ENCODE data around the gene KRTAP4-5.
"Not testable (repeated sequence)": the region's sequence is repeated elsewhere in the genome, so short reads cannot be mapped to it uniquely, and the experiment has no call there.

KRTAP4-5 gene

GRCh38 chr17:41127371-41127770 lies 22.3 kb downstream of the KRTAP4-5 start:
- 88 to 100% methylated on average over 1 of the region's 1 CpG for WGBS, 2 experiments
- Histone ChIP-seq H3K4me3 (ENCODE audit: insufficient read depth, low read depth, low read length) (no peak overlapping the region), H3K27ac (ENCODE audit: insufficient read depth, low read depth, low read length, poor library complexity, severe bottlenecking) (no peak overlapping the region), H3K4me1 (ENCODE audit: control insufficient read depth, insufficient read depth, low read length) (no peaks in the 10 kb centered on the region), H3K36me3 (ENCODE audit: control insufficient read depth, insufficient read depth, low read length) (no peaks in the 10 kb centered on the region), H3K27me3 (ENCODE audit: control insufficient read depth, insufficient read depth, low read length, poor library complexity, severe bottlenecking) (no peaks in the 10 kb centered on the region), H3K9me3 (ENCODE audit: control insufficient read depth, low read length) (no peaks in the 10 kb centered on the region)

GRCh38 chr17:41126412-41126811 lies 23.2 kb downstream of the KRTAP4-5 start:
- H3K36me3 ChIP-seq (ENCODE audit: control insufficient read depth, insufficient read depth, low read length) = no peaks in the 10 kb centered on the region
- WGBS, 2 experiments = 94% methylated on average over 3 of the region's 3 CpGs; no CpG with 5 or more reads in 1 of the 2 experiments
- H3K4me3 ChIP-seq (ENCODE audit: insufficient read depth, low read depth, low read length) = no peak overlapping the region
- H3K27me3 ChIP-seq (ENCODE audit: control insufficient read depth, insufficient read depth, low read length, poor library complexity, severe bottlenecking) = no peaks in the 10 kb centered on the region
- H3K4me1 ChIP-seq (ENCODE audit: control insufficient read depth, insufficient read depth, low read length) = no peaks in the 10 kb centered on the region
- H3K27ac ChIP-seq (ENCODE audit: insufficient read depth, low read depth, low read length, poor library complexity, severe bottlenecking) = no peak overlapping the region
- no peaks in the 10 kb centered on the region for H3K9me3 ChIP-seq (ENCODE audit: control insufficient read depth, low read length)

DNA sequence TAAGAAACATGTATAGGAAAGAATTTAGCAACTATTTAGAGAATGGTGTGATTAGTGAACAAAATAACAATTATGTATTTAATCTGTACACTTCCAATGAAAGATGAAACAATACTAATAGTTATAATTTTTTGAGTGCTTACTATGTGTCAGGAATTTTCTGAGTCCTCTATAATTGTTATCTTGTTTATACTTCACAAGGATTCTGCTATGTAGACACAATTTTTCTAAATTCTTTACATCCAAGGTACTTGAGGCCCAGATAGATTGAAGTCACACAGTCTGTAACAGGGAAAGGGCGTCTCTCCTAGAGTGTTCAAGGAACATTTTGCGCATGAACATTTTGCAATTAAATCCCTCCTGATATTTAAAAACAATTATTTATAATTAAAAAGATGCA lies 24.6 kb downstream of the KRTAP4-5 start:
- no peaks in the 10 kb centered on the region for H3K27me3 ChIP-seq (ENCODE audit: control insufficient read depth, insufficient read depth, low read length, poor library complexity, severe bottlenecking)
- no peak overlapping the region for H3K4me3 ChIP-seq (ENCODE audit: insufficient read depth, low read depth, low read length)
- H3K4me1 ChIP-seq (ENCODE audit: control insufficient read depth, insufficient read depth, low read length) = no peaks in the 10 kb centered on the region
- no peak overlapping the region for H3K27ac ChIP-seq (ENCODE audit: insufficient read depth, low read depth, low read length, poor library complexity, severe bottlenecking)
- 100% methylated on average over 1 of the region's 2 CpGs for WGBS, 2 experiments
- H3K9me3 ChIP-seq (ENCODE audit: control insufficient read depth, low read length) = no peaks in the 10 kb centered on the region
- no peaks in the 10 kb centered on the region for H3K36me3 ChIP-seq (ENCODE audit: control insufficient read depth, insufficient read depth, low read length)

DNA sequence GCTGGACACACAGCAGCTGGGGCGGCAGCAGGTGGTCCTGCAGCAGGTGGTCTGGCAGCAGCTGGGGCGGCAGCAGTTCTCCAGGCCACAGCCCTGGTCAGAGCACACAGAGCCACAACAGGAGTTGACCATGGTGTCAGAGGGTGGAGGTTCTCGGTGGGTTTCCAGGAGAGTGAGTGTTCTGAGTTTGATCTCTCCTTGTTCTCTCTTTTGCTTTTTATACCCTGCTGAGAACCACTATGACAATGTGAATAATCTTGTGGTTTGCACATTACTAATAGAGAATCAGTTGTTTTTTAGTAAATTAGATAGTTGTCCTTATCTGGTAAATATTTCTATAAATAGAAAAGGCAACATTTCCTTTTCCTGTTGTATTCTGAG lies 25.6 kb downstream of the KRTAP4-5 start, which contains the start of gene KRTAP4-12:
Gene KRTAP4-12 (minus strand): TSS at position 192 of the 381 bp plus-strand sequence. CDS start 60 bp downstream, at position 132.
- H3K9me3 ChIP-seq (ENCODE audit: control insufficient read depth, low read length); H3K27me3 ChIP-seq (ENCODE audit: control insufficient read depth, insufficient read depth, low read length, poor library complexity, severe bottlenecking); H3K27ac ChIP-seq (ENCODE audit: insufficient read depth, low read depth, low read length, poor library complexity, severe bottlenecking); H3K36me3 ChIP-seq (ENCODE audit: control insufficient read depth, insufficient read depth, low read length); H3K4me1 ChIP-seq (ENCODE audit: control insufficient read depth, insufficient read depth, low read length); H3K4me3 ChIP-seq (ENCODE audit: insufficient read depth, low read depth, low read length): not testable (repeated sequence)
- 83 to 85% methylated on average over 3 of the region's 3 CpGs for WGBS, 2 experiments

DNA sequence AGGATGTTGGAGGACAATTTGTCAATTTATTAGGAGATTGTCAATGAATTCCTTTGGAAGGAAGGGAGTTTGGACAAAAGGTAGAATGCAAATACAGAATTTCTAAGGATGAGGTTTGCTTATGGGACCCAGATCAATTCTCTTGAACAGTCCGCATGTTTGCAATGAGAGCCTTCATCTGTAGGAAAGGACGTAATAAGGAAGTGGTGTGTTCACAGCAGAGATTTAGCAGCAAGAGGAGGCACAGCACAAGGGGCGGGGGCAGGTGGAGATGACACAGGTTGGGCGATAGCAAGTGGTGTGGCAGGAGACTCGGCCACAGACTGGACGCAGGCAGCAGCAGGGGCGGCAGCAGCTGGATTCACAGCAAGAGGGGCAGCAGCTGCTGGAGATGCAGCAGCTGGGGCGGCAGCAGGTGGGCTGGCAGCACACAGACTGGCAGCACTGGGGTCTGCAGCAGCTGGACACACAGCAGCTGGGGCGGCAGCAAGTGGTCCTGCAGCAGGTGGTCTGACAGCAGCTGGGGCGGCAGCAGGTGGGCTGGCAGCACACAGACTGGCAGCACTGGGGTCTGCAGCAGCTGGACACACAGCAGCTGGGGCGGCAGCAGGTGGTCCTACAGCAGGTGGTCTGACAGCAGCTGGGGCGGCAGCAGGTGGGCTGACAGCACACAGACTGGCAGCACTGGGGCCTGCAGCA lies 26.2 kb downstream of the KRTAP4-5 start:
- H3K27me3 ChIP-seq (ENCODE audit: control insufficient read depth, insufficient read depth, low read length, poor library complexity, severe bottlenecking); H3K9me3 ChIP-seq (ENCODE audit: control insufficient read depth, low read length); H3K27ac ChIP-seq (ENCODE audit: insufficient read depth, low read depth, low read length, poor library complexity, severe bottlenecking); H3K36me3 ChIP-seq (ENCODE audit: control insufficient read depth, insufficient read depth, low read length); H3K4me3 ChIP-seq (ENCODE audit: insufficient read depth, low read depth, low read length); H3K4me1 ChIP-seq (ENCODE audit: control insufficient read depth, insufficient read depth, low read length): not testable (repeated sequence)
- 87 to 89% methylated on average over 12 of the region's 12 CpGs for WGBS, 2 experiments

- 93 to 95% methylated on average over 2 of the region's 2 CpGs for WGBS, 2 experiments
- no peaks in the 10 kb centered on the region for H3K4me1 ChIP-seq (ENCODE audit: control insufficient read depth, insufficient read depth, low read length)
These were observed 27.9 kb downstream of the KRTAP4-5 start for GRCh38 chr17:41121742-41122141.

GRCh38 chr17:41119696-41120690 lies 29.6 kb downstream of the KRTAP4-5 start:
- not testable (repeated sequence) for H3K4me3 ChIP-seq (ENCODE audit: insufficient read depth, low read depth, low read length); H3K36me3 ChIP-seq (ENCODE audit: control insufficient read depth, insufficient read depth, low read length); H3K27me3 ChIP-seq (ENCODE audit: control insufficient read depth, insufficient read depth, low read length, poor library complexity, severe bottlenecking); H3K9me3 ChIP-seq (ENCODE audit: control insufficient read depth, low read length); H3K27ac ChIP-seq (ENCODE audit: insufficient read depth, low read depth, low read length, poor library complexity, severe bottlenecking); H3K4me1 ChIP-seq (ENCODE audit: control insufficient read depth, insufficient read depth, low read length)
- 89 to 90% methylated on average over 11 of the region's 11 CpGs for WGBS, 2 experiments

More at GRCh38 chr17:41121742-41122141, 27.9 kb downstream of the KRTAP4-5 start:
- H3K9me3 ChIP-seq (ENCODE audit: control insufficient read depth, low read length) = no peaks in the 10 kb centered on the region
- H3K36me3 ChIP-seq (ENCODE audit: control insufficient read depth, insufficient read depth, low read length) = no peaks in the 10 kb centered on the region
- H3K27me3 ChIP-seq (ENCODE audit: control insufficient read depth, insufficient read depth, low read length, poor library complexity, severe bottlenecking) = no peaks in the 10 kb centered on the region
- H3K27ac ChIP-seq (ENCODE audit: insufficient read depth, low read depth, low read length, poor library complexity, severe bottlenecking) = no peak overlapping the region
- no peak overlapping the region for H3K4me3 ChIP-seq (ENCODE audit: insufficient read depth, low read depth, low read length)

- 93 to 97% methylated on average over 4 of the region's 4 CpGs for WGBS, 2 experiments
- H3K27ac ChIP-seq (ENCODE audit: insufficient read depth, low read depth, low read length, poor library complexity, severe bottlenecking) = no peak overlapping the region
- no peaks in the 10 kb centered on the region for H3K27me3 ChIP-seq (ENCODE audit: control insufficient read depth, insufficient read depth, low read length, poor library complexity, severe bottlenecking)
- H3K36me3 ChIP-seq (ENCODE audit: control insufficient read depth, insufficient read depth, low read length) = no peaks in the 10 kb centered on the region
- H3K4me3 ChIP-seq (ENCODE audit: insufficient read depth, low read depth, low read length) = no peak overlapping the region
- H3K4me1 ChIP-seq (ENCODE audit: control insufficient read depth, insufficient read depth, low read length) = no peaks in the 10 kb centered on the region
- no peaks in the 10 kb centered on the region for H3K9me3 ChIP-seq (ENCODE audit: control insufficient read depth, low read length)
These were observed 30.9 kb downstream of the KRTAP4-5 start for GRCh38 chr17:41118721-41119120.

DNA sequence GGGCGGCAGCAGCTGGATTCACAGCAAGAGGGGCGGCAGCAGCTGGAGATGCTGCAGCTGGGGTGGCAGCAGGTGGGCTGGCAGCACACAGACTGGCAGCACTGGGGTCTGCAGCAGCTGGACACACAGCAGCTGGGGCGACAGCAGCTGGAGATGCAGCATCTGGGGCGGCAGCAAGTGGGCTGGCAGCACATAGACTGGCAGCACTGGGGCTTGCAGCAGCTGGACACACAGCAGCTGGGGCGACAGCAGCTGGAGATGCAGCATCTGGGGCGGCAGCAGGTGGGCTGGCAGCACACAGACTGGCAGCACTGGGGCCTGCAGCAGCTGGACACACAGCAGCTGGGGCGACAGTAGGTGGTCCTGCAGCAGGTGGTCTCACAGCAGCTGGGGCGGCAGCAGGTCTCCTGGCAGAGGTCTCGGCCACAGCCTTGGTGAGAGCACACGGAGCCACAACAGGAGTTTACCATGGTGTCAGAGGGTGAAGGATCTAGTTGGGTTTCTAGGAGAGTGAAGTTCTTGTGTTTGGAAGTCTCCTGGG lies 31.7 kb downstream of the KRTAP4-5 start, which contains the start of gene KRTAP4-11:
Gene KRTAP4-11 (minus strand): TSS at position 528 of the 541 bp plus-strand sequence. CDS start 58 bp downstream, at position 470.
- H3K9me3 ChIP-seq (ENCODE audit: control insufficient read depth, low read length) = not testable (repeated sequence)
- 84 to 86% methylated on average over 10 of the region's 10 CpGs for WGBS, 2 experiments

DNA sequence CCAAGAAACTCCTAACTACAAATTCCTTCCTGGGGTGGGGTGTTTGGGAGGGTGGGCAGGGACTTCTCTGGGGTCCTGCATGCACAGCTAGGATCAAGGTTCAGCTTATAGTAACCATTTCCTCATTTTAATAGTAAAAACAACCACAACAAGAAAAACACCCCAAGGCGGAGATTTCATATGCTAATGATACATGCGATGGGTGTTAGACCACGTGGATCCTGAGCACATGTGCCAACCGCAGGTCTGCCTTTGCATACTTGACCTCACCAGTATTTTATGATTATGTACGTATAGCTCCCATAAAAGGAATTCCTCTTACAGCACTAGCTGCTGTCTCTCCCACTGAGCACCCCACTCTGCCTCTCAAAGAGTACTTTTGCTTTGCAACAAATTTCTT lies 33.3 kb downstream of the KRTAP4-5 start:
- peaks cover 6% of the 10 kb centered on the region for H3K9me3 ChIP-seq (ENCODE audit: control insufficient read depth, low read length)

More for the DNA sequence above, 31.7 kb downstream of the KRTAP4-5 start, which contains the start of gene KRTAP4-11:
- H3K36me3 ChIP-seq (ENCODE audit: control insufficient read depth, insufficient read depth, low read length); H3K4me1 ChIP-seq (ENCODE audit: control insufficient read depth, insufficient read depth, low read length); H3K27me3 ChIP-seq (ENCODE audit: control insufficient read depth, insufficient read depth, low read length, poor library complexity, severe bottlenecking); H3K27ac ChIP-seq (ENCODE audit: insufficient read depth, low read depth, low read length, poor library complexity, severe bottlenecking); H3K4me3 ChIP-seq (ENCODE audit: insufficient read depth, low read depth, low read length): not testable (repeated sequence)

More for the DNA sequence above, 33.3 kb downstream of the KRTAP4-5 start:
- H3K27me3 ChIP-seq (ENCODE audit: control insufficient read depth, insufficient read depth, low read length, poor library complexity, severe bottlenecking) = no peaks in the 10 kb centered on the region
- H3K27ac ChIP-seq (ENCODE audit: insufficient read depth, low read depth, low read length, poor library complexity, severe bottlenecking) = no peak overlapping the region
- WGBS, 2 experiments = 90 to 91% methylated on average over 5 of the region's 5 CpGs
- H3K4me3 ChIP-seq (ENCODE audit: insufficient read depth, low read depth, low read length) = no peak overlapping the region
- H3K4me1 ChIP-seq (ENCODE audit: control insufficient read depth, insufficient read depth, low read length) = no peaks in the 10 kb centered on the region
- no peaks in the 10 kb centered on the region for H3K36me3 ChIP-seq (ENCODE audit: control insufficient read depth, insufficient read depth, low read length)
